Raji (cell line): Measurements from ENCODE around the gene LAMB2.

ENCODE experiments used
- POLR2A ChIP-seq: IDR thresholded peaks from 2 replicates; pipeline ENCODE4 v1.6.1; 2011; ENCODE audit warnings: low read depth, low read length, control low read depth; ENCODE audit not compliant: insufficient read depth

The LAMB2 gene

DNA sequence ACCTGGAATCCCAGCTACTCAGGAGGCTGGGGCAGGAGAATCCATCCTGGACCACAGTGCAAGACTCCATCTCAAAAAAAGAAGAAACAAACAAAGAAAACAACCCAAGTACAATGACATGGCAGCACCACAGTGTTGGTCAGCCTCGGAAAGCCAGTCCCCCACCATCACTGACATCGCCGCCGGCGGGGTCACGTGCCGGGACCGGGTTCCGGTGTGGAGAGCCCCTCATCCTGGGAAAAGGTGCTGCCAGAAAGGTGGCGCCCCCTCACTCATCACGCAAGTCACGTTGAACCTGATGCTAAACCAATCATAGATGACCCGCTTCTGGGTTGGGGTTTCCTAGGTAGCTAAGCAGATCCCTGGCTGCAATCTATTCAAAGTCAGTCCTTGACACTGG is 56.7 kb downstream of the LAMB2 start:
- no peak for TF ChIP-seq POLR2A
